Adrenal gland (tissue), 5 donors: ENCODE measurements around the gene GIMAP5.

ENCODE experiments used
- CTCF ChIP-seq, 6 experiments: fragments of 450-650 bp in 4 of 6; fragments of 200-600 bp in 2 of 6; sonication (generic) in 1 of 6; IDR thresholded peaks; 1 replicate in 5 of 6; 2 replicates in 1 of 6; pipeline versions ENCODE4 v1.5.1 to v1.8.0; 2016 to 2021; ENCODE audit warnings: antibody characterized with exemption in 6 of 6, mild to moderate bottlenecking in 2 of 6, moderate library complexity in 1 of 6
- POLR2A ChIP-seq, 2 donors: fragments of 450-650 bp; IDR thresholded peaks; one replicate each; pipeline ENCODE4 v1.6.1; 2017; ENCODE audit warnings: antibody characterized with exemption in 2 of 2, mild to moderate bottlenecking in 2 of 2, moderate library complexity in 1 of 2
- donor health status: DM: no; HTN: no; CAD: no.

GRCh38 chr7:150756166-150756565 lies 18.9 kb downstream of the GIMAP5 start:
- TF ChIP-seq CTCF (IDR thresholded peaks at IDR 0.05) (no peak), POLR2A (IDR thresholded peaks at IDR 0.05) (no peak)
